Activated naive CD8-positive, alpha-beta T cell treated with anti-CD3 and anti-CD28 coated beads, Interleukin-2, amount 50 U/mL, for 24 hours (primary cell): ENCODE data around the gene RIPK3.

ENCODE experiments used
- ATAC-seq: fragments of 150-1000 bp; cut with Tn5 transposase; one replicate; pipeline ENCODE4 v1.10.0; 2021
- DNase-seq: peaks from one replicate; pipeline ENCODE4 v3.0.0; 2021
- H3K27ac Mint-ChIP-seq: one replicate; pipeline ENCODE4 v1.8.0; 2021; ENCODE audit warnings: mild to moderate bottlenecking, mixed read lengths
- H3K27me3 Mint-ChIP-seq: one replicate; pipeline ENCODE4 v1.8.0; 2021; ENCODE audit warnings: mixed read lengths
- H3K36me3 Mint-ChIP-seq: one replicate; pipeline ENCODE4 v1.8.0; 2021; ENCODE audit warnings: low read depth, mixed read lengths
- H3K4me1 Mint-ChIP-seq: one replicate; pipeline ENCODE4 v1.8.0; 2021; ENCODE audit warnings: mixed read lengths
- H3K4me3 Mint-ChIP-seq: one replicate; pipeline ENCODE4 v1.8.0; 2021; ENCODE audit warnings: mild to moderate bottlenecking, moderate library complexity, mixed read lengths
- H3K9me3 Mint-ChIP-seq: one replicate; pipeline ENCODE4 v1.8.0; 2021; ENCODE audit warnings: mixed read lengths

Gene RIPK3

GRCh38 chr14:24327303-24327702 lies 12.5 kb downstream of the RIPK3 start:
- H3K36me3 Mint-ChIP-seq, result no peaks in the 10 kb centered on the region
- H3K27me3 Mint-ChIP-seq, result peaks cover 6% of the 10 kb centered on the region
- DNase-seq, result no peak
- H3K4me1 Mint-ChIP-seq, result peaks cover 36% of the 10 kb centered on the region
- H3K4me3 Mint-ChIP-seq, result no peak overlapping the region
- ATAC-seq, result no peak
- no peaks in the 10 kb centered on the region for H3K9me3 Mint-ChIP-seq
- no peak overlapping the region for H3K27ac Mint-ChIP-seq

DNA sequence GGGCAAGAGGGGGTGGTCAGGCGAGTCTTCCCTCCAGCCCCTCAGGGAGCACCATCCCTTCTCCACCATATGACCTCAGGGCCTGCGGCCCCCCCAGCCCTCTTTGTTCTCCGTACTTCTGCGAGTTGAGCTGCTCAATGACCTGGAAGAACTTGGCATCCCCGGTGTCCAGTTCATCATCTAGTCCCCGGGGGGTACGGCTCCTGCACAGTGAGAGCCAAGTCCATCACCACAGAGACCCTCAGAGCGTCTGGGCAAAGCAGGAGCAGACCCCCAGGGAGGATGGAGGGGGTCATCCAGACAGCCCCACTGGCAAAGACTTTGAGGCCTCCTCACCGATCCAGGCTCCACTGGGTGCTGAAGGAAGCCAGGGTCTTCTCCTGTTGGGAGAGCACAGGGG lies 13.8 kb downstream of the RIPK3 start:
- H3K4me1 Mint-ChIP-seq, result peaks cover 29% of the 10 kb centered on the region
- no peak for DNase-seq
- ATAC-seq, result no peak
- no peaks in the 10 kb centered on the region for H3K9me3 Mint-ChIP-seq
- H3K36me3 Mint-ChIP-seq, result no peaks in the 10 kb centered on the region
- peaks cover 2% of the 10 kb centered on the region for H3K27me3 Mint-ChIP-seq
- H3K27ac Mint-ChIP-seq, result no peak overlapping the region
- no peak overlapping the region for H3K4me3 Mint-ChIP-seq

- Mint-ChIP-seq H3K27ac (no peak overlapping the region), H3K4me3 (no peak overlapping the region), H3K36me3 (no peaks in the 10 kb centered on the region), H3K4me1 (peaks cover 24% of the 10 kb centered on the region), H3K9me3 (no peaks in the 10 kb centered on the region), H3K27me3 (peaks cover 2% of the 10 kb centered on the region)
- no peak for ATAC-seq
- DNase-seq, result no peak
These were observed 14.7 kb downstream of the RIPK3 start for GRCh38 chr14:24325041-24325530.

GRCh38 chr14:24324024-24324423 lies 15.8 kb downstream of the RIPK3 start:
- Mint-ChIP-seq H3K4me3 (no peak overlapping the region), H3K36me3 (no peaks in the 10 kb centered on the region), H3K27me3 (peaks cover 2% of the 10 kb centered on the region), H3K4me1 (peaks cover 14% of the 10 kb centered on the region), H3K27ac (no peak overlapping the region), H3K9me3 (no peaks in the 10 kb centered on the region)
- ATAC-seq, result no peak
- DNase-seq, result no peak

DNA sequence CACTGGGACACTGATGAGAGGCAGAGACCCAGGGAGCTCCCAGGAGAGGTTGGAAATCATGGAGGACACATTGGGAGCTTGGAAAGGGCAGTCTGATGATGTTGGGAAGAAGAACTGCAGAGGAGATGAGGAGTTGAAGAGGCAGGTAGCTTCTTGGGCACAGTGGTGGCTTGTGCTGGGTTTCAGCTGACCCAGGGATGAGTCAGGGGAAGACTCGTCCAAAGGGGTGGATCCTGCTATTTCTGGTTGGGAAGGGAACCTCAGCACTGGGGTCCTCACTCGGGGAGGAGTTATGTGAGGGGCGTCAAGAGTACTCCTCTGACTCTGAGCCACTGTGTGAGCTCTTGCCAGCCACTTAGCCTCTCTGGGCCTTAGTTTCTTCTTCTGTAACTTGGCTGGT lies 16.4 kb downstream of the RIPK3 start:
- Mint-ChIP-seq H3K9me3 (no peaks in the 10 kb centered on the region), H3K36me3 (no peaks in the 10 kb centered on the region), H3K4me1 (peaks cover 7% of the 10 kb centered on the region), H3K4me3 (no peak overlapping the region), H3K27ac (no peak overlapping the region), H3K27me3 (no peaks in the 10 kb centered on the region)
- no peak for ATAC-seq
- no peak for DNase-seq

DNA sequence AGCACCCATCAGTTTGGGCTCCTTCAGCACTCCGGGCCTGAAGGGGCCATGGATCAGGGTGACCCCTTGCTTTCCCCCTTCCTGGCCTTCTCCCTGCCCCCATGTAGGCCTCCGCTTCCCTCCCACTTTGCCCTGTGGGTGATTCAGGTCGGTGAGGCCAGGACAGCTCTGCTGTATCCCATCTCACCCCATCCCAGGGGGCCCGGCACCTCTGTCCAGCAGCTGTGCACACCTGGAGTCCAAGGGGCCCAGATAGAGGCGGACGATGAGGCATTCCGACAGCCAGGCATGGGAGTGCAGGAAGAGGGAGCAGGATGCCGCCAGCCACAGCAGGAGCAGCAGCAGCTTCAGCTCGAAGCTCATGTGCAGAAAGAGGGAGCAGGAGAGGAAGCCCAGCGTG lies 17.1 kb downstream of the RIPK3 start:
- ATAC-seq (no peak), DNase-seq (no peak)
- peaks cover 10% of the 10 kb centered on the region for H3K4me1 Mint-ChIP-seq
- no peak overlapping the region for H3K27ac Mint-ChIP-seq
- H3K4me3 Mint-ChIP-seq, result no peak overlapping the region
- H3K9me3 Mint-ChIP-seq, result no peaks in the 10 kb centered on the region
- H3K27me3 Mint-ChIP-seq, result no peaks in the 10 kb centered on the region
- H3K36me3 Mint-ChIP-seq, result no peaks in the 10 kb centered on the region

DNA sequence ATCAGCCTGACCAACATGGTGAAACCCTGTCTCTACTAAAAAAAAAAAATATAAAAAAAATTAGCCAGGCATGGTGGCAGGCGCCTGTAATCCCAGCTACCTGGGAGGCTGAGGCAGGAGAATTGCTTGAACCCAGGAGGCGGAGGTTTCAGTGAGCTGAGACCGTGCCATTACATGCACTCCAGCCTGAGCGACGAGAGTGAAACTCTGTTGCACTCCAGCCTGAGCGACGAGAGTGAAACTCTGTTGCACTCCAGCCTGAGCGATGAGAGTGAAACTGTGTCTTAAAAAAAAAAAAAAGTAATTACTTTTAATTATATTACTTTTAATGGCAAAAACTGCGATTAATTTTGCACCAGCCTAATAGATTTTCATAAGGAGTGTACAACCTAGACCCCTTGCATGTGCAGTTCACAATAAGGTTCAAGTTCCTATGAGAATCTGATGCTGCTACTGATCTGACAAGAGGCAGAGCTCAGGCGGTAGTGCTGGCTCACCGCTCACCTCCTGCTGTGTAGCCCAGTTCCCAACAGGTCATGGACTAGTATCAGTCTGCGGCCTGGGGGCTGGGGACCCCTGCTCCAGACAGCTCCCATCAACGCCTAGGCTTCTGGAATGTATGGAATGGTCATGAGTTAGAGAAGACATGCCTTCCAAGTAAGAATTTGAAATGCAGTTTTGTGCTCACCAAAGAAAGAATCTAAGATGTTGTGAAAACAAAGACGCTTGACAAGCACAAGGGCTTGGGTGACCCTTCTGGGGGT lies 18.4 kb downstream of the RIPK3 start:
- Mint-ChIP-seq H3K36me3 (peaks cover 2% of the 10 kb centered on the region), H3K27me3 (no peaks in the 10 kb centered on the region), H3K4me3 (no peak overlapping the region), H3K27ac (no peak overlapping the region), H3K4me1 (peaks cover 16% of the 10 kb centered on the region), H3K9me3 (no peaks in the 10 kb centered on the region)
- no peak for ATAC-seq
- no peak for DNase-seq

DNA sequence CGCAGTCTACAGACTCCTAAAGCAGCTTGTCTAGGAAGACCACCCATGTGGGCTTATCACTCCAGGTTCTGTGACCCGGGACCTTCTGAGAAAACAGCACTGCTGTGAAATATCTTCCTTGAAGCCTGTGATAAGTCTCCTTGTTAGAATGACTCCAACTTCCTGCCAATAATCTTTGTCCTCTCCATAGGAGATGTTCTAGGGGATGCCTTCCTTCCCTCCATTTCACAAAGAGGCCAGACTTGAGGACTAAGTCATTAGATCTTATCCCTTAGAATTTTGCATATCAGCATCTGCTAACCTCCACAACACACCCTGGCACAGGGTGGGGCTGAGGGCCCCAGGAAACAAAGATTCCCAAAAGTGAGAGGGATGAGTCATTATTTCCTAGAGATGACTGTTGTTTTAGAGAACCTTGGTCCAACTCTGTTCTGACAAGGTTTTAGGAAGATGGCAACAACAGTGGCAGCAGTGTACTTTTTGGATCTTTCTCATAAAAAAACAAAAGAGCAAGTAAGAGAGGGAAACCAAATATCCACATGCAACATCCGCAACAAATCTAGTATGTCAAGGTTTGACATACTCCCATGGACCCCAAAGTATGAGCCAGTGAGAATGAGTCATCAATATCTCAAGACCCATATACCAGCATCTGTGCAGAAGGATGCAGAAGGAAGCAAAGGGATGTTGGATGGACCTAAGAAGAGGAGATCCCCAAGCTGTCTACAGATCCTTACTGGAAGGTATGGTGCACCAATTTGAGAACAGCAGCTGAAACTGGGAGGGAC lies 22.5 kb downstream of the RIPK3 start:
- peaks cover 50% of the 10 kb centered on the region for H3K4me1 Mint-ChIP-seq
- no peaks in the 10 kb centered on the region for H3K9me3 Mint-ChIP-seq
- peaks cover 19% of the 10 kb centered on the region for H3K36me3 Mint-ChIP-seq
- DNase-seq (no peak), ATAC-seq (peak; percentile 42)
- no peaks in the 10 kb centered on the region for H3K27me3 Mint-ChIP-seq
- no peak overlapping the region for H3K27ac Mint-ChIP-seq
- H3K4me3 Mint-ChIP-seq, result no peak overlapping the region

GRCh38 chr14:24316597-24316950 lies 23.2 kb downstream of the RIPK3 start:
- no peak for DNase-seq
- ATAC-seq, result no peak
- H3K4me3 Mint-ChIP-seq, result no peak overlapping the region
- peaks cover 22% of the 10 kb centered on the region for H3K36me3 Mint-ChIP-seq
- H3K27ac Mint-ChIP-seq, result no peak overlapping the region
- no peaks in the 10 kb centered on the region for H3K27me3 Mint-ChIP-seq
- H3K9me3 Mint-ChIP-seq, result no peaks in the 10 kb centered on the region
- peaks cover 58% of the 10 kb centered on the region for H3K4me1 Mint-ChIP-seq

DNA sequence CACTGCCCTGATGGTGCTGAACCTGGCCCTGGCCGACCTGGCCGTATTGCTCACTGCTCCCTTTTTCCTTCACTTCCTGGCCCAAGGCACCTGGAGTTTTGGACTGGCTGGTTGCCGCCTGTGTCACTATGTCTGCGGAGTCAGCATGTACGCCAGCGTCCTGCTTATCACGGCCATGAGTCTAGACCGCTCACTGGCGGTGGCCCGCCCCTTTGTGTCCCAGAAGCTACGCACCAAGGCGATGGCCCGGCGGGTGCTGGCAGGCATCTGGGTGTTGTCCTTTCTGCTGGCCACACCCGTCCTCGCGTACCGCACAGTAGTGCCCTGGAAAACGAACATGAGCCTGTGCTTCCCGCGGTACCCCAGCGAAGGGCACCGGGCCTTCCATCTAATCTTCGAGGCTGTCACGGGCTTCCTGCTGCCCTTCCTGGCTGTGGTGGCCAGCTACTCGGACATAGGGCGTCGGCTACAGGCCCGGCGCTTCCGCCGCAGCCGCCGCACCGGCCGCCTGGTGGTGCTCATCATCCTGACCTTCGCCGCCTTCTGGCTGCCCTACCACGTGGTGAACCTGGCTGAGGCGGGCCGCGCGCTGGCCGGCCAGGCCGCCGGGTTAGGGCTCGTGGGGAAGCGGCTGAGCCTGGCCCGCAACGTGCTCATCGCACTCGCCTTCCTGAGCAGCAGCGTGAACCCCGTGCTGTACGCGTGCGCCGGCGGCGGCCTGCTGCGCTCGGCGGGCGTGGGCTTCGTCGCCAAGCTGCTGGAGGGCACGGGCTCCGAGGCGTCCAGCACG lies 23.8 kb downstream of the RIPK3 start:
- H3K36me3 Mint-ChIP-seq, result peaks cover 22% of the 10 kb centered on the region
- ATAC-seq (no peak), DNase-seq (no peak)
- H3K27me3 Mint-ChIP-seq, result no peaks in the 10 kb centered on the region
- no peaks in the 10 kb centered on the region for H3K9me3 Mint-ChIP-seq
- H3K4me1 Mint-ChIP-seq, result peaks cover 61% of the 10 kb centered on the region
- no peak overlapping the region for H3K27ac Mint-ChIP-seq
- H3K4me3 Mint-ChIP-seq, result no peak overlapping the region

DNA sequence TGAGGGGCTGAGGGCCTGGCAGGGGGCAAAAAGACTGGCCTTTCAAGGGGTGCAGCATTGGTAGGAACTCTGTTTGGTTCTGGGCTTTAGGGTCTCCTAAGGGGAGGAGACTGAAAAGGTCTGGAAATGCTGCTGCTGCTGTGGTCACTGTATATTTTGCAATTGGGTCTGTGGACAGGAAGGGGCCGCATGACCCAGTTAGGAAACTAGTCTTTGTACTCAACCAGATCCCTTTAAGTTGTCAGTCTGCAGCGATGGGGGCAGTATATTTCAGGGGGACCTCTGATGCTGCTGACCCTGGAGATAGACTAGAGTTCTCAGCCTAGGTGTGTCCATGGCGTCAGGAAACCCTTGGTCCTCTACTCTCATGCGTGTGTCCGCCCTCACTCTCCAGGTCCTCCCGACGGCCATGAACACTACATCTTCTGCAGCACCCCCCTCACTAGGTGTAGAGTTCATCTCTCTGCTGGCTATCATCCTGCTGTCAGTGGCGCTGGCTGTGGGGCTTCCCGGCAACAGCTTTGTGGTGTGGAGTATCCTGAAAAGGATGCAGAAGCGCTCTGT lies 24.5 kb downstream of the RIPK3 start:
- no peaks in the 10 kb centered on the region for H3K27me3 Mint-ChIP-seq
- no peak overlapping the region for H3K4me3 Mint-ChIP-seq
- no peaks in the 10 kb centered on the region for H3K9me3 Mint-ChIP-seq
- H3K36me3 Mint-ChIP-seq, result peaks cover 22% of the 10 kb centered on the region
- H3K4me1 Mint-ChIP-seq, result peaks cover 63% of the 10 kb centered on the region
- ATAC-seq (no peak), DNase-seq (no peak)
- no peak overlapping the region for H3K27ac Mint-ChIP-seq

GRCh38 chr14:24314377-24315193 lies 25.2 kb downstream of the RIPK3 start:
- ATAC-seq, result no peak
- Mint-ChIP-seq H3K36me3 (peaks cover 22% of the 10 kb centered on the region), H3K4me1 (peaks cover 70% of the 10 kb centered on the region), H3K4me3 (no peak overlapping the region), H3K27ac (peak overlapping the region; percentile 68), H3K27me3 (no peaks in the 10 kb centered on the region), H3K9me3 (no peaks in the 10 kb centered on the region)
- DNase-seq, result no peak

DNA sequence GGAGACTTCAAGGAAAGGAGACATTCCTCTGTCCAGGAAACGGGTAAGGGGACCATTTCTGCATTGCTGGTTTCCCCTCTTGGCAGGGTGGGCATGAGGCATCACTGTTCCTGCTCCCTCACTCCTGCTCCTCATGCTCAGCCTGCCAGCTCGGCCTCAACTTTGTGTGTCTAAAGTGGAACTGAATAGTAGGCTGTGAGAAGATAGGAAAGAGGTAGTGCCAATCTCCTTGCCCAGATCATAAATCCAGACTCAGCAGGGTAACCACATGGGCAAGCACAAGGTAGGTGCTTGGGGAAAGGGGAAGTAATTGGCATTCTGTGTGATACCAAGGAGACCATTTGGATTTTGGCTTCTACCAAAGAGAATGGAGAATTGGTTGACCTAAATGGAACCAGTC lies 25.9 kb downstream of the RIPK3 start:
- Mint-ChIP-seq H3K4me1 (peaks cover 76% of the 10 kb centered on the region), H3K9me3 (no peaks in the 10 kb centered on the region), H3K27me3 (no peaks in the 10 kb centered on the region), H3K4me3 (peak overlapping the region; percentile 68), H3K27ac (peak overlapping the region; percentile 68), H3K36me3 (peaks cover 23% of the 10 kb centered on the region)
- ATAC-seq, result no peak
- no peak for DNase-seq
